Tibial nerve (tissue), 4 donors: ENCODE results near the gene NLRP6. TPM values are rescaled to one million over a fixed set of nuclear protein-coding genes. Genes with fewer than 3 reads are reported as not detected.
"Not testable (repeated sequence)": the region's sequence is repeated elsewhere in the genome, so short reads cannot be mapped to it uniquely, and the experiment has no call there.

ENCODE experiments used
- DNase-seq, 2 donors: peaks; one replicate each; pipeline ENCODE4 v3.0.0-alpha.2; 2019; ENCODE audit warnings: low spot score in 2 of 2
- H3K27ac ChIP-seq, 4 donors: fragments of 200-600 bp; sonication (generic) in 3 of 4; one replicate each; pipeline ENCODE4 v1.5.1; 2017 to 2019; ENCODE audit warnings: mild to moderate bottlenecking in 1 of 4
- H3K27me3 ChIP-seq, 2 donors: fragments of 200-600 bp; sonication (generic) in 1 of 2; one replicate each; pipeline versions ENCODE4 v1.5.1 to v1.6.0; 2017 to 2019
- H3K36me3 ChIP-seq, 3 donors: fragments of 200-600 bp; sonication (generic); one replicate each; pipeline ENCODE4 v1.5.1; 2018 to 2019
- H3K4me1 ChIP-seq, 4 donors: fragments of 200-600 bp; sonication (generic) in 3 of 4; one replicate each; pipeline ENCODE4 v1.5.1; 2017 to 2019
- H3K4me3 ChIP-seq, 4 donors: fragments of 200-600 bp; sonication (generic) in 3 of 4; one replicate each; pipeline ENCODE4 v1.5.1; 2017 to 2019; ENCODE audit warnings: mild to moderate bottlenecking in 1 of 4, moderate library complexity in 1 of 4
- H3K9me3 ChIP-seq, 4 donors: fragments of 200-600 bp; sonication (generic) in 3 of 4; one replicate each; pipeline ENCODE4 v1.5.1; 2017 to 2019
- CTCF ChIP-seq, 5 experiments: fragments of 200-600 bp in 3 of 5; fragments of 450-650 bp in 2 of 5; sonication (generic) in 3 of 5; IDR thresholded peaks; one replicate each; pipeline ENCODE4 v1.5.1; 2016 to 2019; ENCODE audit warnings: antibody characterized with exemption in 5 of 5, mild to moderate bottlenecking in 3 of 5, moderate library complexity in 2 of 5
- EP300 ChIP-seq, 2 donors: sonication (generic); formaldehyde crosslinking; IDR thresholded peaks; one replicate each; pipeline ENCODE4 v1.6.1; 2017; ENCODE audit warnings: antibody characterized with exemption in 2 of 2, mild to moderate bottlenecking in 1 of 2
- POLR2A ChIP-seq, 2 donors: fragments of 450-650 bp; IDR thresholded peaks; one replicate each; pipeline ENCODE4 v1.6.1; 2017; ENCODE audit warnings: antibody characterized with exemption in 2 of 2, mild to moderate bottlenecking in 2 of 2, moderate library complexity in 2 of 2
- WGBS, 2 donors: methylation state at CpG; one replicate each; pipeline ENCODE4 v1.1.5; 2018; 5-methylcytosine and 5-hydroxymethylcytosine counted together
- total RNA-seq, 4 donors: library from RNA; depleted of rRNA; stranded (reverse); fragments of >200 nt; gene quantifications; one replicate each; pipeline ENCODE4 v1.1.0, GENCODE V29; 2016

NLRP6 gene
- total RNA-seq, 4 donors from 2014 or later, result 1.0 to 3.3 (median 1.7) TPM

GRCh38 chr11:285021-285893 lies 7.0 kb downstream of the NLRP6 start:
- H3K27ac ChIP-seq, result no peak overlapping the region
- no peaks in the 10 kb centered on the region for H3K9me3 ChIP-seq
- no peaks in the 10 kb centered on the region for H3K36me3 ChIP-seq
- DNase-seq, result peak in 1 of 2 donors; percentile 9
- peaks cover 0 to 34% (median 25%) of the 10 kb centered on the region in 4 donors for H3K4me1 ChIP-seq
- H3K27me3 ChIP-seq, result peaks cover 4 to 56% of the 10 kb centered on the region in 2 donors
- no peak overlapping the region for H3K4me3 ChIP-seq
- 74 to 85% methylated on average over 17 to 28 of the region's 29 CpGs for WGBS, 2 donors
- no peak for TF ChIP-seq CTCF (IDR thresholded peaks at IDR 0.05)
- no peak for TF ChIP-seq EP300 (IDR thresholded peaks at IDR 0.05)
- TF ChIP-seq POLR2A (IDR thresholded peaks at IDR 0.05), result no peak

GRCh38 chr11:285894-286220 lies 7.7 kb downstream of the NLRP6 start:
- no peak overlapping the region for H3K4me3 ChIP-seq

GRCh38 chr11:286977-287820 lies 9.0 kb downstream of the NLRP6 start:
- Histone ChIP-seq H3K4me3 (peak overlapping the region in 1 of 4 donors; percentile 69), H3K27me3 (peaks cover 0 to 36% of the 10 kb centered on the region in 2 donors)
- DNase-seq, result not testable (repeated sequence)

More at GRCh38 chr11:285894-286220, 7.7 kb downstream of the NLRP6 start:
- TF ChIP-seq EP300 (IDR thresholded peaks at IDR 0.05) (no peak), CTCF (IDR thresholded peaks at IDR 0.05) (no peak), POLR2A (IDR thresholded peaks at IDR 0.05) (no peak)
- 83 to 92% methylated on average over 8 of the region's 8 CpGs for WGBS, 2 donors
- Histone ChIP-seq H3K27me3 (peaks cover 4 to 50% of the 10 kb centered on the region in 2 donors), H3K27ac (no peak overlapping the region), H3K4me1 (peaks cover 0 to 28% (median 22%) of the 10 kb centered on the region in 4 donors), H3K9me3 (no peaks in the 10 kb centered on the region), H3K36me3 (no peaks in the 10 kb centered on the region)
- DNase-seq, result peak in 1 of 2 donors; percentile 3

GRCh38 chr11:287821-288477 lies 9.7 kb downstream of the NLRP6 start:
- H3K9me3 ChIP-seq, result no peaks in the 10 kb centered on the region
- peaks cover 0 to 29% of the 10 kb centered on the region in 2 donors for H3K27me3 ChIP-seq
- H3K4me3 ChIP-seq, result peak overlapping the region; percentile 53 to 90 (median 70)
- no peak for TF ChIP-seq CTCF (IDR thresholded peaks at IDR 0.05)
- TF ChIP-seq POLR2A (IDR thresholded peaks at IDR 0.05), result no peak
- no peak for TF ChIP-seq EP300 (IDR thresholded peaks at IDR 0.05)
- peaks cover 0 to 18% (median 0%) of the 10 kb centered on the region in 3 donors for H3K36me3 ChIP-seq
- H3K27ac ChIP-seq, result peak overlapping the region in 2 of 4 donors; percentile 86 to 87
- peaks cover 0 to 22% (median 15%) of the 10 kb centered on the region in 4 donors for H3K4me1 ChIP-seq
- no peak for DNase-seq
- 32 to 39% methylated on average over 38 to 41 of the region's 41 CpGs for WGBS, 2 donors

More at GRCh38 chr11:286977-287820, 9.0 kb downstream of the NLRP6 start:
- 88% methylated on average over 27 of the region's 27 CpGs for WGBS, 2 donors
- not testable (repeated sequence) for H3K9me3 ChIP-seq
- H3K27ac ChIP-seq, result peak overlapping the region in 1 of 4 donors; percentile 86
- H3K36me3 ChIP-seq, result peaks cover 0 to 11% (median 0%) of the 10 kb centered on the region in 3 donors
- H3K4me1 ChIP-seq, result peaks cover 0 to 22% (median 15%) of the 10 kb centered on the region in 4 donors
